Mammary epithelial cell (primary cell): Measurements from ENCODE around the gene SPIRE1.

Source experiments
- CTCF ChIP-seq, 2 donors: IDR thresholded peaks in 1 of 2; conservative IDR thresholded peaks in 1 of 2; 2 replicates each; pipeline ENCODE4 v1.5.1; 2011 to 2012; ENCODE audit warnings: inconsistent platforms in 2 of 2, low read length in 2 of 2, mild to moderate bottlenecking in 2 of 2, control low read depth in 1 of 2, low read depth in 1 of 2; ENCODE audit not compliant: insufficient read depth in 1 of 2; ENCODE audit errors: extremely low read depth in 1 of 2
- EZH2 ChIP-seq: IDR thresholded peaks from 2 replicates; pipeline ENCODE4 v1.6.1; 2012; ENCODE audit warnings: low read length, inconsistent platforms, borderline replicate concordance

GRCh38 chr18:12577848-12578247 is 80.1 kb downstream of the SPIRE1 start:
- no peak for TF ChIP-seq EZH2
- no peak for TF ChIP-seq CTCF (conservative IDR thresholded peaks at IDR 0.05 in 1 of 2, IDR thresholded peaks at IDR 0.05 in 1 of 2; ENCODE audit: extremely low read depth in 1 of 2, insufficient read depth in 1 of 2, low read depth in 1 of 2, low read length in 2 of 2)
